Measurements from ENCODE around the gene KCNA10. TPM values are rescaled to one million over a fixed set of nuclear protein-coding genes. Genes with fewer than 3 reads are reported as not detected.

Gene KCNA10
- total RNA-seq, 1 donor from 2014 or later, result not detected

DNA sequence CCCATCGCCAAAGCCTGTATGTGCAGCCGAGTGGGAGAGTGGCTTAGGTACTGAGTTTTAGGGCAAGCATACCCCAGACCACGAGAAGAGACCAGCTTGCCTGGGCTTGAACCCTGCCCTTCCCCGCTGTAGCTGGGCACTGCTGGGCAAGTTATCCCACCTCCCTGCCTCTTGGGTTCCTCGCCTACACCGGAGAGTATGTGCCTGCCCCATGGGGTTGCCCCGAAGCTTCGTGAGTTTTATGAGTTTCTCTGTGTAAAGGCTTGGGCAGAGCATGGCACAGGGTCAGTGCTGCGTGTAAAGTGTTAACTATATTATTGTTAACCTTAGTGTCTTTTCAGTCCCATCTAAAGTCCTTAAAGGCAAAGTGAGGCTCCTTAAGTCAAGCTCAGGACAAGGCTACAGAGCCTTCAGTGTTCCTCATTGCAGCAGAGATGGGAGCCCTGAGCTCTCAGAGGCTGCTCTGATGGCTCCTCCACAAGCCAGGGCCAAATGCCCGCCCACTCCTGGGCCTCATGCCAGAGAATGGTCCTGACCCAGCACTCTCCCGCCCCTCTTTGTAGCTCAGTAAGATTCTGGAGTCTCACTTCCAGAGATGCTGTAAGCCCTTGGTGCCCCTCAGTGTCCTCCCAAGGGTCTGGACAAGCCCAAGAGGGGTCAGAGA is 37.0 kb upstream of the KCNA10 start:
- no peak for FAIRE-seq
- DNase-seq (ENCODE audit: low read depth), result no peak
- peaks cover 7% of the 10 kb centered on the region for H3K4me1 Mint-ChIP-seq (ENCODE audit: low read depth, unreplicated experiment)
- TF ChIP-seq, protein P1, sequence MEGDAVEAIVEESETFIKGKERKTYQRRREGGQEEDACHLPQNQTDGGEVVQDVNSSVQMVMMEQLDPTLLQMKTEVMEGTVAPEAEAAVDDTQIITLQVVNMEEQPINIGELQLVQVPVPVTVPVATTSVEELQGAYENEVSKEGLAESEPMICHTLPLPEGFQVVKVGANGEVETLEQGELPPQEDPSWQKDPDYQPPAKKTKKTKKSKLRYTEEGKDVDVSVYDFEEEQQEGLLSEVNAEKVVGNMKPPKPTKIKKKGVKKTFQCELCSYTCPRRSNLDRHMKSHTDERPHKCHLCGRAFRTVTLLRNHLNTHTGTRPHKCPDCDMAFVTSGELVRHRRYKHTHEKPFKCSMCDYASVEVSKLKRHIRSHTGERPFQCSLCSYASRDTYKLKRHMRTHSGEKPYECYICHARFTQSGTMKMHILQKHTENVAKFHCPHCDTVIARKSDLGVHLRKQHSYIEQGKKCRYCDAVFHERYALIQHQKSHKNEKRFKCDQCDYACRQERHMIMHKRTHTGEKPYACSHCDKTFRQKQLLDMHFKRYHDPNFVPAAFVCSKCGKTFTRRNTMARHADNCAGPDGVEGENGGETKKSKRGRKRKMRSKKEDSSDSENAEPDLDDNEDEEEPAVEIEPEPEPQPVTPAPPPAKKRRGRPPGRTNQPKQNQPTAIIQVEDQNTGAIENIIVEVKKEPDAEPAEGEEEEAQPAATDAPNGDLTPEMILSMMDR (IDR thresholded peaks at IDR 0.05; ENCODE audit: insufficient read depth, low read depth, low read length), result no peak
- peak; percentile 8 for TF ChIP-seq EZH2 (IDR thresholded peaks at IDR 0.05; ENCODE audit: insufficient read depth, low read length)
- peak overlapping the region; percentile 16 for H2AFZ ChIP-seq (ENCODE audit: low read depth, low read length)
- H3K27me3 Mint-ChIP-seq (ENCODE audit: low read depth, unreplicated experiment), result peaks cover 77% of the 10 kb centered on the region
- H3K36me3 ChIP-seq (ENCODE audit: insufficient read depth, low read length), result no peaks in the 10 kb centered on the region
- no peak overlapping the region for H3K4me3 Mint-ChIP-seq (ENCODE audit: unreplicated experiment)
- H4K20me1 ChIP-seq (ENCODE audit: insufficient read depth, low read length), result no peaks in the 10 kb centered on the region
- peaks cover 3% of the 10 kb centered on the region for H3K4me1 ChIP-seq (ENCODE audit: insufficient read depth, low read length)
- no peak overlapping the region for H3K27ac ChIP-seq (ENCODE audit: low read depth, low read length)
- no peak overlapping the region for H3K27ac Mint-ChIP-seq (ENCODE audit: unreplicated experiment)
- H3K9me3 Mint-ChIP-seq (ENCODE audit: unreplicated experiment), result peaks cover 3% of the 10 kb centered on the region
- H3K9ac ChIP-seq (ENCODE audit: low read length), result no peak overlapping the region
- H3K9me3 ChIP-seq (ENCODE audit: insufficient read depth, low read depth, low read length), result no peaks in the 10 kb centered on the region
- peaks cover 29% of the 10 kb centered on the region for H3K27me3 ChIP-seq (ENCODE audit: insufficient read depth, low read length)
- H3K79me2 ChIP-seq (ENCODE audit: insufficient read depth, low read length), result no peaks in the 10 kb centered on the region
- H3K36me3 Mint-ChIP-seq (ENCODE audit: low read depth, unreplicated experiment), result peaks cover 2% of the 10 kb centered on the region
- no peak overlapping the region for H3K4me3 ChIP-seq (ENCODE audit: insufficient read depth, low read depth, low read length)
- peak overlapping the region; percentile 68 for H3K4me2 ChIP-seq (ENCODE audit: low read length)

DNA sequence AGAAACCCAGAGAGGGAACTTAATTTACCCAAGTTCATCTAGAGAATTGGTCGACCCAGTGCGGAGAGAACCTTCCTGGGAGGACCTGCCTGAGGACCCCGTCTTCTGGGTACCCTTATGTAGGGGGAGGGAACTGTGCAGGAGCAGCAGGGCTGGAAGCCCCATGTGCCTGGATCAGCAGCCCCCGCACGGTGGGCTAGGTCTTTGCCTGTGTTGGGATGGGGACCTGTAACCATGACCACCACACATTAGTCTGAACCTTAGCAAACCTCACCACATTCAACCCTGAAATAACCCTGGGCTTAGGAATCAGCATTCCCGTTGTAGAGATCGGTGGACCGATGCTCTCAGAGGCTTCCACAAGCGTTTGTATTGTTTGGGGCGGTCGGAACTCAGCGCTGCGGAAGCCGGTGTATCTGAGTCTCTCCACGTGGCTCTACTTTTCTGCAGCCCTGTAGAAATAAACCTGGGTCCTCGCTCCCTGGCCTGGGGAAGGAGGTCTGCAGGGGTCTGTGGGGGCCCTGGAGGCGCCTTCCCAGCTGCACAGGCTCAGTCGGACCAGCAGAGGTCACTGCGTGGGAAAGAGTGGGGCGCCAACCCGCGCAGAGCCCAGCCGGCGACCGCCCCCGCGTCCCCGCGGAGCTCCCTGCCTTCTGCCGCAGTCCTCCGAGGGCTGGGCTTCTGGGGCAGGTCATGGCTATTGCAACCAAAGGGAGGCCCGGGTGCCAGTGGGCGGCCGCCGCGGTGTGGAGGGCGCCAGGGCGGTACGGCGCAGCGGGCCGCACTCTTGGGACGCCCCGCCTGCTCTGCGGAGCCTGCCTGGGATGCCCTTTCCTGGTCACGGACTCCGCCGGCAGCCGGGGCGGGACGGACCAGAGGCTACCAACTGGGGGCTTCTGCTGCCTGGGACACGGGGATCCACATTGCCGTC is 36.2 kb upstream of the KCNA10 start:
- Mint-ChIP-seq H3K4me3 (ENCODE audit: unreplicated experiment) (no peak overlapping the region), H3K36me3 (ENCODE audit: low read depth, unreplicated experiment) (peaks cover 2% of the 10 kb centered on the region), H3K9me3 (ENCODE audit: unreplicated experiment) (peaks cover 3% of the 10 kb centered on the region), H3K27me3 (ENCODE audit: low read depth, unreplicated experiment) (peaks cover 80% of the 10 kb centered on the region), H3K27ac (ENCODE audit: unreplicated experiment) (no peak overlapping the region), H3K4me1 (ENCODE audit: low read depth, unreplicated experiment) (peaks cover 7% of the 10 kb centered on the region)
- no peaks in the 10 kb centered on the region for H3K36me3 ChIP-seq (ENCODE audit: insufficient read depth, low read length)
- no peak overlapping the region for H3K4me3 ChIP-seq (ENCODE audit: insufficient read depth, low read depth, low read length)
- no peak overlapping the region for H3K9ac ChIP-seq (ENCODE audit: low read length)
- peaks cover 29% of the 10 kb centered on the region for H3K27me3 ChIP-seq (ENCODE audit: insufficient read depth, low read length)
- no peak for FAIRE-seq
- DNase-seq (ENCODE audit: low read depth), result no peak
- peak overlapping the region; percentile 68 for H3K4me2 ChIP-seq (ENCODE audit: low read length)
- H2AFZ ChIP-seq (ENCODE audit: low read depth, low read length), result peak overlapping the region; percentile 16
- no peak overlapping the region for H3K27ac ChIP-seq (ENCODE audit: low read depth, low read length)
- H3K9me3 ChIP-seq (ENCODE audit: insufficient read depth, low read depth, low read length), result no peaks in the 10 kb centered on the region
- peaks cover 3% of the 10 kb centered on the region for H3K4me1 ChIP-seq (ENCODE audit: insufficient read depth, low read length)
- H4K20me1 ChIP-seq (ENCODE audit: insufficient read depth, low read length), result no peaks in the 10 kb centered on the region
- no peaks in the 10 kb centered on the region for H3K79me2 ChIP-seq (ENCODE audit: insufficient read depth, low read length)
- TF ChIP-seq, protein P1 (IDR thresholded peaks at IDR 0.05; ENCODE audit: insufficient read depth, low read depth, low read length), result no peak
- peak; percentile 59 for TF ChIP-seq EZH2 (IDR thresholded peaks at IDR 0.05; ENCODE audit: insufficient read depth, low read length)

All from astrocyte (in vitro differentiated cells and primary cell).